Parathyroid adenoma (tissue), 2 donors: ENCODE data around the gene C1RL.

Source experiments
- H2AFZ ChIP-seq: fragments of 300-600 bp; sonication (generic); one replicate; pipeline ENCODE4 v1.7.0; 2017; ENCODE audit warnings: antibody characterized with exemption, mild to moderate bottlenecking
- H3K27ac ChIP-seq: fragments of 300-600 bp; sonication (generic); one replicate; pipeline ENCODE4 v1.7.0; 2017
- H3K27me3 ChIP-seq: fragments of 300-600 bp; sonication (generic); one replicate; pipeline ENCODE4 v1.7.0; 2017; ENCODE audit warnings: low read length; ENCODE audit not compliant: control insufficient read depth, insufficient read depth
- H3K36me3 ChIP-seq: fragments of 300-600 bp; sonication (generic); one replicate; pipeline ENCODE4 v1.7.0; 2017; ENCODE audit warnings: low read length; ENCODE audit not compliant: control insufficient read depth, insufficient read depth
- H3K4me1 ChIP-seq: fragments of 300-600 bp; sonication (generic); one replicate; pipeline ENCODE4 v1.7.0; 2017; ENCODE audit warnings: control low read depth
- H3K4me2 ChIP-seq: fragments of 300-600 bp; sonication (generic); one replicate; pipeline ENCODE4 v1.7.0; 2017; ENCODE audit warnings: low read length
- H3K4me3 ChIP-seq: fragments of 300-600 bp; sonication (generic); one replicate; pipeline ENCODE4 v1.7.0; 2017; ENCODE audit warnings: low read depth, low read length
- H3K79me2 ChIP-seq: fragments of 300-600 bp; sonication (generic); one replicate; pipeline ENCODE4 v1.7.0; 2017; ENCODE audit warnings: control low read depth
- H3K9ac ChIP-seq: fragments of 300-600 bp; sonication (generic); one replicate; pipeline ENCODE4 v1.7.0; 2017; ENCODE audit warnings: mild to moderate bottlenecking
- H3K9me3 ChIP-seq: fragments of 300-600 bp; sonication (generic); one replicate; pipeline ENCODE4 v1.7.0; 2017; ENCODE audit warnings: low read length; ENCODE audit not compliant: control insufficient read depth
- CTCF ChIP-seq: fragments of 300-600 bp; sonication (generic); IDR thresholded peaks from one replicate; pipeline ENCODE4 v1.7.0; 2017; ENCODE audit warnings: antibody characterized with exemption, mild to moderate bottlenecking
- donor health status: primary hyperparathyroidism.

C1RL gene

GRCh38 chr12:7092229-7092985 lies 16.6 kb downstream of the C1RL start, which contains the start of gene C1R:
Gene C1R, minus strand, starts transcription at chr12:7092445. Its CDS starts 57 bp downstream, at chr12:7092388.
- H3K36me3 ChIP-seq: no peaks in the 10 kb centered on the region
- peak within 1 kb of the TSS; percentile 54 for H3K4me3 ChIP-seq
- H3K79me2 ChIP-seq: no peaks in the 10 kb centered on the region
- no peaks in the 10 kb centered on the region for H3K27me3 ChIP-seq
- peak; percentile 89 for TF ChIP-seq CTCF
- peaks cover 6% of the 10 kb centered on the region for H3K4me1 ChIP-seq
- H3K9me3 ChIP-seq: no peaks in the 10 kb centered on the region
- H3K4me2 ChIP-seq: peak within 1 kb of the TSS; percentile 75
- no peak within 1 kb of the TSS for H3K9ac ChIP-seq
- peak within 1 kb of the TSS; percentile 29 for H3K27ac ChIP-seq
- peak within 1 kb of the TSS; percentile 81 for H2AFZ ChIP-seq

- Histone ChIP-seq H3K9ac (no peak overlapping the region), H3K4me3 (peak overlapping the region; percentile 54), H3K27ac (peak overlapping the region; percentile 29), H3K4me2 (peak overlapping the region; percentile 75), H3K36me3 (no peaks in the 10 kb centered on the region), H3K79me2 (no peaks in the 10 kb centered on the region), H3K4me1 (peaks cover 6% of the 10 kb centered on the region), H3K9me3 (no peaks in the 10 kb centered on the region), H3K27me3 (no peaks in the 10 kb centered on the region), H2AFZ (peak overlapping the region; percentile 81)
- TF ChIP-seq CTCF: no peak
Measured at GRCh38 chr12:7091660-7092228, 17.3 kb downstream of the C1RL start.

- Histone ChIP-seq H2AFZ (no peak overlapping the region), H3K4me3 (no peak overlapping the region), H3K9me3 (no peaks in the 10 kb centered on the region), H3K4me2 (no peak overlapping the region), H3K36me3 (no peaks in the 10 kb centered on the region), H3K27ac (no peak overlapping the region), H3K79me2 (no peaks in the 10 kb centered on the region), H3K9ac (no peak overlapping the region), H3K27me3 (no peaks in the 10 kb centered on the region), H3K4me1 (peaks cover 6% of the 10 kb centered on the region)
- TF ChIP-seq CTCF: no peak
Measured at GRCh38 chr12:7091171-7091570, 17.8 kb downstream of the C1RL start.

GRCh38 chr12:7090222-7090998 lies 18.6 kb downstream of the C1RL start:
- Histone ChIP-seq H3K27me3 (no peaks in the 10 kb centered on the region), H3K36me3 (no peaks in the 10 kb centered on the region), H3K4me1 (peaks cover 6% of the 10 kb centered on the region), H3K9me3 (no peaks in the 10 kb centered on the region), H3K27ac (no peak overlapping the region), H3K4me3 (no peak overlapping the region), H2AFZ (no peak overlapping the region), H3K79me2 (no peaks in the 10 kb centered on the region), H3K9ac (no peak overlapping the region), H3K4me2 (no peak overlapping the region)
- no peak for TF ChIP-seq CTCF
